GM23338 (cell line): Measurements from ENCODE around the gene CCDC188. TPM values are rescaled to one million over a fixed set of nuclear protein-coding genes. Genes with fewer than 3 reads are reported as not detected.

ENCODE experiments used
- ATAC-seq: fragments of 200-7000 bp; cut with Tn5 transposase; 3 replicates; pipeline ENCODE4 v1.9.1; 2020
- DNase-seq: peaks from one replicate; pipeline ENCODE4 v3.0.0-alpha.2; 2015; ENCODE audit warnings: low spot score
- H2AFZ ChIP-seq: fragments of 200-600 bp; sonication (generic); 2 replicates; pipeline ENCODE4 v1.8.0; 2016; ENCODE audit warnings: antibody characterized with exemption, mild to moderate bottlenecking, moderate library complexity
- H3F3A ChIP-seq: fragments of 200-600 bp; sonication (generic); replicated peaks from 2 replicates; pipeline ENCODE4 v1.8.0; 2017; ENCODE audit warnings: antibody characterized with exemption, mixed run types, low read depth
- H3K27ac ChIP-seq: fragments of 200-600 bp; sonication (generic); 2 replicates; pipeline ENCODE4 v1.6.1; 2016; ENCODE audit warnings: low read depth
- H3K27me3 ChIP-seq: fragments of 200-600 bp; sonication (generic); 2 replicates; pipeline ENCODE4 v1.8.0; 2016; ENCODE audit warnings: mild to moderate bottlenecking, mixed run types, moderate library complexity; ENCODE audit not compliant: insufficient read depth
- H3K36me3 ChIP-seq: fragments of 200-600 bp; sonication (generic); 2 replicates; pipeline ENCODE4 v1.8.0; 2016; ENCODE audit warnings: mild to moderate bottlenecking; ENCODE audit not compliant: insufficient read depth
- H3K4me1 ChIP-seq: fragments of 200-600 bp; sonication (generic); 2 replicates; pipeline ENCODE4 v1.8.0; 2016; ENCODE audit warnings: mild to moderate bottlenecking, moderate library complexity; ENCODE audit not compliant: insufficient read depth
- H3K4me2 ChIP-seq: fragments of 200-600 bp; sonication (generic); 2 replicates; pipeline ENCODE4 v1.7.1; 2017; ENCODE audit warnings: mixed run types
- H3K4me3 ChIP-seq: fragments of 200-600 bp; sonication (generic); 2 replicates; pipeline ENCODE4 v1.6.1; 2016; ENCODE audit warnings: mixed run types
- H3K79me2 ChIP-seq: fragments of 200-600 bp; sonication (generic); replicated peaks from 2 replicates; pipeline ENCODE4 v1.8.0; 2017; ENCODE audit warnings: mild to moderate bottlenecking; ENCODE audit not compliant: insufficient read depth
- H3K9me2 ChIP-seq: fragments of 200-600 bp; sonication (generic); 2 replicates; pipeline ENCODE4 v1.8.0; 2017; ENCODE audit not compliant: insufficient read depth
- H4K20me1 ChIP-seq: fragments of 200-600 bp; sonication (generic); replicated peaks from 2 replicates; pipeline ENCODE4 v1.8.0; 2017; ENCODE audit warnings: mild to moderate bottlenecking; ENCODE audit not compliant: insufficient read depth
- H3K27ac Mint-ChIP-seq: 2 replicates; pipeline ENCODE4 v1.8.0; 2020; ENCODE audit warnings: inconsistent platforms, mild to moderate bottlenecking, moderate library complexity, mixed read lengths
- H3K27me3 Mint-ChIP-seq: 3 replicates; pipeline ENCODE4 v1.8.0; 2022; ENCODE audit warnings: low read depth, mild to moderate bottlenecking, moderate library complexity, mixed read lengths, inconsistent platforms; ENCODE audit not compliant: insufficient read depth, poor library complexity
- H3K36me3 Mint-ChIP-seq: 3 replicates; pipeline ENCODE4 v1.8.0; 2021; ENCODE audit warnings: low read depth, mild to moderate bottlenecking, inconsistent platforms, moderate library complexity, mixed read lengths
- H3K4me1 Mint-ChIP-seq: 3 replicates; pipeline ENCODE4 v1.8.0; 2020; ENCODE audit warnings: mild to moderate bottlenecking, inconsistent platforms, mixed read lengths
- H3K4me3 Mint-ChIP-seq: 3 replicates; pipeline ENCODE4 v1.8.0; 2021; ENCODE audit warnings: moderate library complexity, mild to moderate bottlenecking, inconsistent platforms, mixed read lengths
- H3K9me3 Mint-ChIP-seq: 3 replicates; pipeline ENCODE4 v1.8.0; 2020; ENCODE audit warnings: moderate library complexity, mild to moderate bottlenecking, inconsistent platforms, mixed read lengths
- EZH2phosphoT487 ChIP-seq: fragments of 200-600 bp; sonication (generic); IDR thresholded peaks from one replicate; pipeline ENCODE4 v1.8.1; 2018; ENCODE audit warnings: antibody characterized with exemption; ENCODE audit not compliant: unreplicated experiment
- JUNB ChIP-seq: IDR thresholded peaks from one replicate; pipeline ENCODE4 v1.6.1; 2016; ENCODE audit warnings: antibody characterized with exemption; ENCODE audit not compliant: unreplicated experiment
- STAT1 ChIP-seq: IDR thresholded peaks from one replicate; pipeline ENCODE4 v1.6.1; 2016; ENCODE audit warnings: antibody characterized with exemption; ENCODE audit not compliant: unreplicated experiment
- polyA plus RNA-seq: library from polyadenylated mRNA; unstranded; fragments of >200 nt; fragmentation: Nextera tagmentation; extraction: Ambion mirVana; gene quantifications from 2 replicates; pipeline ENCODE4 v1.2.1, GENCODE V29; 2016
- total RNA-seq: library from RNA; depleted of rRNA; stranded (reverse); fragments of >200 nt; shearing (Covaris generic); gene quantifications from 2 replicates; pipeline ENCODE4 v1.2.3, GENCODE V29; 2014
- TF ChIP-seq, protein P1 (sequence below): fragments of 250-450 bp; sonication (Bioruptor Pico); IDR thresholded peaks from 2 replicates; pipeline ENCODE4 v1.5.0; 2020; ENCODE audit warnings: mild to moderate bottlenecking, moderate library complexity

Gene CCDC188
- total and polyA plus RNA-seq, 2 experiments from 2014 or later, result not detected

DNA sequence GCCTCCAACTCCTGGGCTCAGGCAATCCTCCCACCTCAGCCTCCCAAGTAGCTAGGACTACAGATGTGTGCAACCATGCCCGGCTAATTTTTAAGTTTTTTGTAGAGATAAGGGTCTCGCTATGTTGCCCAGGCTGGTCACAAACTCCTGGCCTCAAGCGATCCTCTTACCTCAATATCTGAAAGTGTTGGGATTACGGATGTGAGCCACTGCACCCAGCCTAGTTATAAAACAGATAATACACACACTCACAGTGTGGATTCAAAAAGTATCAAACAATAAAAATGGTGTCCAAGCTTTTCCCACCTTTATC lies 377 bp upstream of the CCDC188 start (continued):
- TF ChIP-seq, protein P1, sequence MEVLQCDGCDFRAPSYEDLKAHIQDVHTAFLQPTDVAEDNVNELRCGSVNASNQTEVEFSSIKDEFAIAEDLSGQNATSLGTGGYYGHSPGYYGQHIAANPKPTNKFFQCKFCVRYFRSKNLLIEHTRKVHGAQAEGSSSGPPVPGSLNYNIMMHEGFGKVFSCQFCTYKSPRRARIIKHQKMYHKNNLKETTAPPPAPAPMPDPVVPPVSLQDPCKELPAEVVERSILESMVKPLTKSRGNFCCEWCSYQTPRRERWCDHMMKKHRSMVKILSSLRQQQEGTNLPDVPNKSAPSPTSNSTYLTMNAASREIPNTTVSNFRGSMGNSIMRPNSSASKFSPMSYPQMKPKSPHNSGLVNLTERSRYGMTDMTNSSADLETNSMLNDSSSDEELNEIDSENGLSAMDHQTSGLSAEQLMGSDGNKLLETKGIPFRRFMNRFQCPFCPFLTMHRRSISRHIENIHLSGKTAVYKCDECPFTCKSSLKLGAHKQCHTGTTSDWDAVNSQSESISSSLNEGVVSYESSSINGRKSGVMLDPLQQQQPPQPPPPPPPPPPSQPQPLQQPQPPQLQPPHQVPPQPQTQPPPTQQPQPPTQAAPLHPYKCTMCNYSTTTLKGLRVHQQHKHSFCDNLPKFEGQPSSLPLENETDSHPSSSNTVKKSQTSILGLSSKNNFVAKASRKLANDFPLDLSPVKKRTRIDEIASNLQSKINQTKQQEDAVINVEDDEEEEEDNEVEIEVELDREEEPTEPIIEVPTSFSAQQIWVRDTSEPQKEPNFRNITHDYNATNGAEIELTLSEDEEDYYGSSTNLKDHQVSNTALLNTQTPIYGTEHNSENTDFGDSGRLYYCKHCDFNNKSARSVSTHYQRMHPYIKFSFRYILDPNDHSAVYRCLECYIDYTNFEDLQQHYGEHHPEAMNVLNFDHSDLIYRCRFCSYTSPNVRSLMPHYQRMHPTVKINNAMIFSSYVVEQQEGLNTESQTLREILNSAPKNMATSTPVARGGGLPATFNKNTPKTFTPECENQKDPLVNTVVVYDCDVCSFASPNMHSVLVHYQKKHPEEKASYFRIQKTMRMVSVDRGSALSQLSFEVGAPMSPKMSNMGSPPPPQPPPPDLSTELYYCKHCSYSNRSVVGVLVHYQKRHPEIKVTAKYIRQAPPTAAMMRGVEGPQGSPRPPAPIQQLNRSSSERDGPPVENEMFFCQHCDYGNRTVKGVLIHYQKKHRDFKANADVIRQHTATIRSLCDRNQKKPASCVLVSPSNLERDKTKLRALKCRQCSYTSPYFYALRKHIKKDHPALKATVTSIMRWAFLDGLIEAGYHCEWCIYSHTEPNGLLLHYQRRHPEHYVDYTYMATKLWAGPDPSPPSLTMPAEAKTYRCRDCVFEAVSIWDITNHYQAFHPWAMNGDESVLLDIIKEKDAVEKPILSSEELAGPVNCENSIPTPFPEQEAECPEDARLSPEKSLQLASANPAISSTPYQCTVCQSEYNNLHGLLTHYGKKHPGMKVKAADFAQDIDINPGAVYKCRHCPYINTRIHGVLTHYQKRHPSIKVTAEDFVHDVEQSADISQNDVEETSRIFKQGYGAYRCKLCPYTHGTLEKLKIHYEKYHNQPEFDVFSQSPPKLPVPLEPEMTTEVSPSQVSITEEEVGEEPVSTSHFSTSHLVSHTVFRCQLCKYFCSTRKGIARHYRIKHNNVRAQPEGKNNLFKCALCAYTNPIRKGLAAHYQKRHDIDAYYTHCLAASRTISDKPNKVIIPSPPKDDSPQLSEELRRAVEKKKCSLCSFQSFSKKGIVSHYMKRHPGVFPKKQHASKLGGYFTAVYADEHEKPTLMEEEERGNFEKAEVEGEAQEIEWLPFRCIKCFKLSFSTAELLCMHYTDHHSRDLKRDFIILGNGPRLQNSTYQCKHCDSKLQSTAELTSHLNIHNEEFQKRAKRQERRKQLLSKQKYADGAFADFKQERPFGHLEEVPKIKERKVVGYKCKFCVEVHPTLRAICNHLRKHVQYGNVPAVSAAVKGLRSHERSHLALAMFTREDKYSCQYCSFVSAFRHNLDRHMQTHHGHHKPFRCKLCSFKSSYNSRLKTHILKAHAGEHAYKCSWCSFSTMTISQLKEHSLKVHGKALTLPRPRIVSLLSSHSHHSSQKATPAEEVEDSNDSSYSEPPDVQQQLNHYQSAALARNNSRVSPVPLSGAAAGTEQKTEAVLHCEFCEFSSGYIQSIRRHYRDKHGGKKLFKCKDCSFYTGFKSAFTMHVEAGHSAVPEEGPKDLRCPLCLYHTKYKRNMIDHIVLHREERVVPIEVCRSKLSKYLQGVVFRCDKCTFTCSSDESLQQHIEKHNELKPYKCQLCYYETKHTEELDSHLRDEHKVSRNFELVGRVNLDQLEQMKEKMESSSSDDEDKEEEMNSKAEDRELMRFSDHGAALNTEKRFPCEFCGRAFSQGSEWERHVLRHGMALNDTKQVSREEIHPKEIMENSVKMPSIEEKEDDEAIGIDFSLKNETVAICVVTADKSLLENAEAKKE, result no peak
- TF ChIP-seq JUNB, result no peak
- TF ChIP-seq EZH2phosphoT487, result no peak

DNA sequence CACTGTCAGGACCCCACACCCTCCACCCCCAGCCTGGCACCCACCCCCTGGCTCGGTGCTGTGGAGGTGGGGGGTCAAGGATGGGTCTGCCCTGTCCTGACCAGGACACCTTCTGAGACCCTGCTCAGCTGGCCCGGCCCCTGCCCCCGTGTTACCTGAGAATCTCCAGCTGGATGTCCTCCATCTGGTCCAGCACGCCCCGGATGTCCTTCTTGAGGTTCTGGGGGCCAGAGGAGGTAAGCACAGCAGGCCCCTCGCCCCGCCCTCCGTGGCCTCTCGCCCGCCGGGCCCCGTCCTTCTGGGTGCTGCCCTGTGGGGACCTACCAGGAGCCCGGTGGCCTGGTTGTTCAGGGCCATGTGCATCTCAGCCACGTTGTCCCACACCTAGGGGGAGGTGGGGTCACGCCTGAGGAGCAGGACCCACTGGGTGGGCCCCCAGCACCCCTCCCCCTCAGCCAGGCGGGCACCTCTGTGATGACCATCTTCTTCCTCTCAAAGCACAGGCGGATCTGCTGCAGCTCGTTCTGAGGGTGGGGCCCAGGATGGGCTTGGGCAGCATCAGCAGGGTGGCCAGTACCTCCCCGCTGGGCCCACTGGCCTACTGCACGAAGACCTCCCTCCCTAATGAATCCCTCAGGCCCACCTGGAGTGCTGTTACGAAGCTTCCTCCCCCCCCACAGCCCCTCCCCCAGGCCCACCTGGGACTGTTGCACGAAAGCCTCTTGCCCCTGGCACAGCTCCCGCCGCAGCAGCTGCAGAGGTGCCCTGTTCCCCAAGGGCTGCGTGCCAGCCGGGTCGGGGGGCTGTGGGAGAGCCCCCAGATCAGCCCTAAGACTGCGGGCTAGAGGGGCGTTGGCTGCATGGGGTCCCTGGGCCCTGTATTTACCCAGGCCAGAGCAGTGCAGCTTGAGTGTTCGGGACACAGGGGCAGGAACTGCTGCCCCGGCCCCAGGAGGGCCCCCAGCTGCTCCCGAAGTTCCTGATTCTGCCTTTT lies 1.3 kb downstream of the CCDC188 start:
- Histone ChIP-seq H3F3A (no peaks in the 10 kb centered on the region), H3K4me1 (no peaks in the 10 kb centered on the region), H3K9me2 (no peaks in the 10 kb centered on the region), H3K27me3 (no peaks in the 10 kb centered on the region), H3K4me2 (no peak overlapping the region), H3K4me3 (no peak overlapping the region), H2AFZ (no peak overlapping the region), H3K27ac (no peak overlapping the region), H4K20me1 (no peaks in the 10 kb centered on the region), H3K79me2 (no peaks in the 10 kb centered on the region), H3K36me3 (no peaks in the 10 kb centered on the region)
- Mint-ChIP-seq H3K27me3 (peaks cover 9% of the 10 kb centered on the region), H3K4me1 (peaks cover 6% of the 10 kb centered on the region), H3K36me3 (no peaks in the 10 kb centered on the region), H3K27ac (no peak overlapping the region), H3K9me3 (no peaks in the 10 kb centered on the region), H3K4me3 (no peak overlapping the region)
- no peak for TF ChIP-seq STAT1
- ATAC-seq (no peak), DNase-seq (no peak)
